WTC11 (cell line): ENCODE measurements around the gene RPL39L. TPM values are rescaled to one million over a fixed set of nuclear protein-coding genes. Genes with fewer than 3 reads are reported as not detected.
A peak's percentile ranks its signal among the peaks of the same experiment; 100 is the strongest.

ENCODE experiments used
- ATAC-seq: fragments of 200-7000 bp; cut with Tn5 transposase; 2 replicates; pipeline ENCODE4 v1.10.0; 2021; ENCODE audit warnings: mild to moderate bottlenecking, moderate library complexity
- CTCF ChIA-PET: fragments of 300-600 bp; sonication (Branson Sonifier 250); formaldehyde crosslinking; loops from one replicate; lab custom pipeline; 2021; ENCODE audit warnings: antibody characterized with exemption; lab: Charles Lee
- POLR2A ChIA-PET: fragments of 350-600 bp; sonication (Branson Sonifier 250); formaldehyde crosslinking; loops from one replicate; lab custom pipeline; 2021; ENCODE audit warnings: antibody characterized with exemption; lab: Charles Lee
- DNase-seq: peaks from one replicate; pipeline ENCODE4 v3.0.0; 2021; ENCODE audit warnings: low spot score
- H3K27ac Mint-ChIP-seq: 2 replicates; pipeline ENCODE4 v1.8.0; 2021; ENCODE audit warnings: mixed read lengths
- H3K27me3 Mint-ChIP-seq: 2 replicates; pipeline ENCODE4 v1.8.0; 2021; ENCODE audit warnings: low read depth, mild to moderate bottlenecking, moderate library complexity, mixed read lengths
- H3K36me3 Mint-ChIP-seq: 2 replicates; pipeline ENCODE4 v1.8.0; 2021; ENCODE audit warnings: mixed read lengths
- H3K4me1 Mint-ChIP-seq: 2 replicates; pipeline ENCODE4 v1.8.0; 2022; ENCODE audit warnings: mixed read lengths
- H3K4me3 Mint-ChIP-seq: 2 replicates; pipeline ENCODE4 v1.8.0; 2021; ENCODE audit warnings: mild to moderate bottlenecking, moderate library complexity, mixed read lengths
- H3K9me3 Mint-ChIP-seq: 2 replicates; pipeline ENCODE4 v1.8.0; 2021; ENCODE audit warnings: mixed read lengths
- ATF2 ChIP-seq: sonication (generic); formaldehyde crosslinking; IDR thresholded peaks from 2 replicates; pipeline ENCODE4 v1.8.1; 2022; ENCODE audit warnings: low read depth, missing genetic modification reagents, borderline replicate concordance
- E2F1 ChIP-seq: sonication (generic); formaldehyde crosslinking; IDR thresholded peaks from 2 replicates; pipeline ENCODE4 v1.8.0; 2022; ENCODE audit warnings: mild to moderate bottlenecking, missing genetic modification reagents
- FOXK1 ChIP-seq: sonication (generic); formaldehyde crosslinking; IDR thresholded peaks from 2 replicates; pipeline ENCODE4 v1.8.0; 2022; ENCODE audit warnings: mild to moderate bottlenecking, moderate library complexity, missing genetic modification reagents
- NFATC4 ChIP-seq: fragments of 250-450 bp; sonication (Bioruptor Pico); IDR thresholded peaks from 2 replicates; pipeline ENCODE4 v1.9.0; 2021; ENCODE audit warnings: mild to moderate bottlenecking
- NR2C2 ChIP-seq: sonication (generic); formaldehyde crosslinking; IDR thresholded peaks from 2 replicates; pipeline ENCODE4 v1.8.0; 2022; ENCODE audit warnings: mild to moderate bottlenecking, missing genetic modification reagents
- PRRX2 ChIP-seq: fragments of 250-450 bp; sonication (Bioruptor Pico); IDR thresholded peaks from 2 replicates; pipeline ENCODE4 v1.8.0; 2021; ENCODE audit warnings: mild to moderate bottlenecking
- RELA ChIP-seq: sonication (generic); formaldehyde crosslinking; IDR thresholded peaks from 2 replicates; pipeline ENCODE4 v1.8.1; 2022; ENCODE audit warnings: missing genetic modification reagents, mild to moderate bottlenecking, borderline replicate concordance
- total RNA-seq: library from RNA; stranded (reverse); gene quantifications from 3 replicates; pipeline ENCODE4 v1.2.3, GENCODE V29; 2021
- TF ChIP-seq, protein P1 (sequence below): fragments of 250-450 bp; sonication (Bioruptor Pico); conservative IDR thresholded peaks from 2 replicates; pipeline ENCODE4 v1.9.0; 2021; ENCODE audit warnings: mild to moderate bottlenecking
- TF ChIP-seq, protein P2 (sequence below): fragments of 250-450 bp; sonication (Bioruptor Pico); IDR thresholded peaks from 2 replicates; pipeline ENCODE4 v1.8.0; 2021; ENCODE audit warnings: mild to moderate bottlenecking
- TF ChIP-seq, protein P3 (sequence below): sonication (generic); formaldehyde crosslinking; IDR thresholded peaks from 2 replicates; pipeline ENCODE4 v1.8.1; 2023; ENCODE audit warnings: mild to moderate bottlenecking, missing genetic modification reagents, borderline replicate concordance
- TF ChIP-seq, protein P4 (sequence below): sonication (generic); formaldehyde crosslinking; IDR thresholded peaks from 2 replicates; pipeline ENCODE4 v1.8.0; 2022; ENCODE audit warnings: missing genetic modification reagents
- TF ChIP-seq, protein P5 (sequence below): sonication (generic); formaldehyde crosslinking; IDR thresholded peaks from 2 replicates; pipeline ENCODE4 v1.8.1; 2023; ENCODE audit warnings: mild to moderate bottlenecking, missing genetic modification reagents

Gene RPL39L
- total RNA-seq, 1 experiment from 2014 or later: 78.3 TPM

- TF ChIP-seq, protein P1, sequence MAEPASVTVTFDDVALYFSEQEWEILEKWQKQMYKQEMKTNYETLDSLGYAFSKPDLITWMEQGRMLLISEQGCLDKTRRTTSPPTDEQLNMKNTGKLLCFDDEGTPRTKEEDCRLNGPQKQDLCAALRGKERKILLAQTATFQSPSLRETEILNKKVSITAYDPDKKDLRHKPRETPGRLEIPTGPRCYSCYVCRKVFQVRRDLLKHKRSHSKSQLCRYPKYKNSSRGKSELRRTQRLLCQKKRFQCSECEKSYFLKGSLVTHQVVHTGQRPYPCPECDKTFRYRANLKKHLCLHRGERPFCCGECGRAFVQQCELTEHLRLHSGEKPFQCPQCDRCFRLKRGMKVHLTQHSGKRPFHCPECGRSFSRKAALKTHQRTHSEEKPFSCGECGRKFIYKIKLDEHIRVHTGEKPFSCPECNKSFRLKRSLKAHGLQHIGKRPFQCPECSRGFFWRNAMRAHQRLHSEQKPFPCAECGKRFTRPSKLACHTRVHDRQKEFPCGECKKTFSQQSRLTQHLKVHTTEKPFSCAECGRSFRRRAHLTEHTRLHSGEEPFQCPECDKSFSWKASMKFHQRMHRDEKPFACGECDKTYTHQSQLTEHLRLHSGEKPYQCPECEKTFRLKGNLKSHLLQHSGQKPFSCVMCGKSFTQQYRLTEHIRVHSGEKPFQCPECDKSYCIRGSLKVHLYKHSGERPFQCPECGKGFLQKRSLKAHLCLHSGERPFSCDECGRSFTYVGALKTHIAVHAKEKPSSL: 0 out of 2 replicates have a peak, but pooled peaks have one; percentile 7
- TF ChIP-seq, protein P2, sequence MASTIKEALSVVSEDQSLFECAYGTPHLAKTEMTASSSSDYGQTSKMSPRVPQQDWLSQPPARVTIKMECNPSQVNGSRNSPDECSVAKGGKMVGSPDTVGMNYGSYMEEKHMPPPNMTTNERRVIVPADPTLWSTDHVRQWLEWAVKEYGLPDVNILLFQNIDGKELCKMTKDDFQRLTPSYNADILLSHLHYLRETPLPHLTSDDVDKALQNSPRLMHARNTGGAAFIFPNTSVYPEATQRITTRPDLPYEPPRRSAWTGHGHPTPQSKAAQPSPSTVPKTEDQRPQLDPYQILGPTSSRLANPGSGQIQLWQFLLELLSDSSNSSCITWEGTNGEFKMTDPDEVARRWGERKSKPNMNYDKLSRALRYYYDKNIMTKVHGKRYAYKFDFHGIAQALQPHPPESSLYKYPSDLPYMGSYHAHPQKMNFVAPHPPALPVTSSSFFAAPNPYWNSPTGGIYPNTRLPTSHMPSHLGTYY (CRISPR knock-in tag): no peak
- TF ChIP-seq RELA: no peak
- TF ChIP-seq, protein P3, sequence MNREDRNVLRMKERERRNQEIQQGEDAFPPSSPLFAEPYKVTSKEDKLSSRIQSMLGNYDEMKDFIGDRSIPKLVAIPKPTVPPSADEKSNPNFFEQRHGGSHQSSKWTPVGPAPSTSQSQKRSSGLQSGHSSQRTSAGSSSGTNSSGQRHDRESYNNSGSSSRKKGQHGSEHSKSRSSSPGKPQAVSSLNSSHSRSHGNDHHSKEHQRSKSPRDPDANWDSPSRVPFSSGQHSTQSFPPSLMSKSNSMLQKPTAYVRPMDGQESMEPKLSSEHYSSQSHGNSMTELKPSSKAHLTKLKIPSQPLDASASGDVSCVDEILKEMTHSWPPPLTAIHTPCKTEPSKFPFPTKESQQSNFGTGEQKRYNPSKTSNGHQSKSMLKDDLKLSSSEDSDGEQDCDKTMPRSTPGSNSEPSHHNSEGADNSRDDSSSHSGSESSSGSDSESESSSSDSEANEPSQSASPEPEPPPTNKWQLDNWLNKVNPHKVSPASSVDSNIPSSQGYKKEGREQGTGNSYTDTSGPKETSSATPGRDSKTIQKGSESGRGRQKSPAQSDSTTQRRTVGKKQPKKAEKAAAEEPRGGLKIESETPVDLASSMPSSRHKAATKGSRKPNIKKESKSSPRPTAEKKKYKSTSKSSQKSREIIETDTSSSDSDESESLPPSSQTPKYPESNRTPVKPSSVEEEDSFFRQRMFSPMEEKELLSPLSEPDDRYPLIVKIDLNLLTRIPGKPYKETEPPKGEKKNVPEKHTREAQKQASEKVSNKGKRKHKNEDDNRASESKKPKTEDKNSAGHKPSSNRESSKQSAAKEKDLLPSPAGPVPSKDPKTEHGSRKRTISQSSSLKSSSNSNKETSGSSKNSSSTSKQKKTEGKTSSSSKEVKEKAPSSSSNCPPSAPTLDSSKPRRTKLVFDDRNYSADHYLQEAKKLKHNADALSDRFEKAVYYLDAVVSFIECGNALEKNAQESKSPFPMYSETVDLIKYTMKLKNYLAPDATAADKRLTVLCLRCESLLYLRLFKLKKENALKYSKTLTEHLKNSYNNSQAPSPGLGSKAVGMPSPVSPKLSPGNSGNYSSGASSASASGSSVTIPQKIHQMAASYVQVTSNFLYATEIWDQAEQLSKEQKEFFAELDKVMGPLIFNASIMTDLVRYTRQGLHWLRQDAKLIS: peak; percentile 65; the same call in 1 of the 2 replicates
Observed at GRCh38 chr3:187183210-187183862, 44.0 kb upstream of the RPL39L start (continued).

- POLR2A ChIA-PET: interaction anchor here (1.1 kb wide), 1 partner anchor 17 kb away, joined by 3 read pairs; no protein-coding TSS in a partner anchor
- DNase-seq: no peak
- peaks cover 41% of the 10 kb centered on the region for H3K36me3 Mint-ChIP-seq
- CTCF ChIA-PET: interaction anchor here (0.6 to 3.6 kb wide), 5 partner anchors 17 to 1340 kb away, joined by 3 to 13 read pairs (median 3); partner anchors contain the start of gene RPL39L
- H3K9me3 Mint-ChIP-seq: no peaks in the 10 kb centered on the region
- TF ChIP-seq, protein P4, sequence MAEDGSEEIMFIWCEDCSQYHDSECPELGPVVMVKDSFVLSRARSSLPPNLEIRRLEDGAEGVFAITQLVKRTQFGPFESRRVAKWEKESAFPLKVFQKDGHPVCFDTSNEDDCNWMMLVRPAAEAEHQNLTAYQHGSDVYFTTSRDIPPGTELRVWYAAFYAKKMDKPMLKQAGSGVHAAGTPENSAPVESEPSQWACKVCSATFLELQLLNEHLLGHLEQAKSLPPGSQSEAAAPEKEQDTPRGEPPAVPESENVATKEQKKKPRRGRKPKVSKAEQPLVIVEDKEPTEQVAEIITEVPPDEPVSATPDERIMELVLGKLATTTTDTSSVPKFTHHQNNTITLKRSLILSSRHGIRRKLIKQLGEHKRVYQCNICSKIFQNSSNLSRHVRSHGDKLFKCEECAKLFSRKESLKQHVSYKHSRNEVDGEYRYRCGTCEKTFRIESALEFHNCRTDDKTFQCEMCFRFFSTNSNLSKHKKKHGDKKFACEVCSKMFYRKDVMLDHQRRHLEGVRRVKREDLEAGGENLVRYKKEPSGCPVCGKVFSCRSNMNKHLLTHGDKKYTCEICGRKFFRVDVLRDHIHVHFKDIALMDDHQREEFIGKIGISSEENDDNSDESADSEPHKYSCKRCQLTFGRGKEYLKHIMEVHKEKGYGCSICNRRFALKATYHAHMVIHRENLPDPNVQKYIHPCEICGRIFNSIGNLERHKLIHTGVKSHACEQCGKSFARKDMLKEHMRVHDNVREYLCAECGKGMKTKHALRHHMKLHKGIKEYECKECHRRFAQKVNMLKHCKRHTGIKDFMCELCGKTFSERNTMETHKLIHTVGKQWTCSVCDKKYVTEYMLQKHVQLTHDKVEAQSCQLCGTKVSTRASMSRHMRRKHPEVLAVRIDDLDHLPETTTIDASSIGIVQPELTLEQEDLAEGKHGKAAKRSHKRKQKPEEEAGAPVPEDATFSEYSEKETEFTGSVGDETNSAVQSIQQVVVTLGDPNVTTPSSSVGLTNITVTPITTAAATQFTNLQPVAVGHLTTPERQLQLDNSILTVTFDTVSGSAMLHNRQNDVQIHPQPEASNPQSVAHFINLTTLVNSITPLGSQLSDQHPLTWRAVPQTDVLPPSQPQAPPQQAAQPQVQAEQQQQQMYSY (CRISPR knock-in tag): no peak
- TF ChIP-seq, protein P5, sequence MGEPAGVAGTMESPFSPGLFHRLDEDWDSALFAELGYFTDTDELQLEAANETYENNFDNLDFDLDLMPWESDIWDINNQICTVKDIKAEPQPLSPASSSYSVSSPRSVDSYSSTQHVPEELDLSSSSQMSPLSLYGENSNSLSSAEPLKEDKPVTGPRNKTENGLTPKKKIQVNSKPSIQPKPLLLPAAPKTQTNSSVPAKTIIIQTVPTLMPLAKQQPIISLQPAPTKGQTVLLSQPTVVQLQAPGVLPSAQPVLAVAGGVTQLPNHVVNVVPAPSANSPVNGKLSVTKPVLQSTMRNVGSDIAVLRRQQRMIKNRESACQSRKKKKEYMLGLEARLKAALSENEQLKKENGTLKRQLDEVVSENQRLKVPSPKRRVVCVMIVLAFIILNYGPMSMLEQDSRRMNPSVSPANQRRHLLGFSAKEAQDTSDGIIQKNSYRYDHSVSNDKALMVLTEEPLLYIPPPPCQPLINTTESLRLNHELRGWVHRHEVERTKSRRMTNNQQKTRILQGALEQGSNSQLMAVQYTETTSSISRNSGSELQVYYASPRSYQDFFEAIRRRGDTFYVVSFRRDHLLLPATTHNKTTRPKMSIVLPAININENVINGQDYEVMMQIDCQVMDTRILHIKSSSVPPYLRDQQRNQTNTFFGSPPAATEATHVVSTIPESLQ (CRISPR knock-in tag): no peak
- TF ChIP-seq PRRX2 (no peak), ATF2 (CRISPR knock-in tag) (no peak), NFATC4 (CRISPR knock-in tag) (0 out of 2 replicates have a peak, but pooled peaks have one; percentile 8), NR2C2 (CRISPR knock-in tag) (no peak), FOXK1 (CRISPR knock-in tag) (0 out of 2 replicates have a peak, but pooled peaks have one; percentile 11), E2F1 (no peak)
- TF ChIP-seq, protein P1: peak; percentile 60; the same call in 1 of the 2 replicates
- peak overlapping the region; percentile 99 for H3K27ac Mint-ChIP-seq
- H3K4me3 Mint-ChIP-seq: peak overlapping the region; percentile 99
- peak; percentile 31 for ATAC-seq
- no peaks in the 10 kb centered on the region for H3K27me3 Mint-ChIP-seq
- peaks cover 64% of the 10 kb centered on the region for H3K4me1 Mint-ChIP-seq
Observed at GRCh38 chr3:187181454-187182170, 42.3 kb upstream of the RPL39L start.
